HepG2 (cell line): Measurements from ENCODE around the gene PEMT. TPM values are rescaled to one million over a fixed set of nuclear protein-coding genes. Genes with fewer than 3 reads are reported as not detected.

ENCODE experiments used
- AGO2 ChIP-seq: fragments of 200-400 bp; formaldehyde crosslinking; optimal IDR thresholded peaks from 2 replicates; pipeline ENCODE3; 2017; ENCODE audit warnings: mild to moderate bottlenecking, low read depth, low read length, moderate library complexity
- GATAD1 ChIP-seq: IDR thresholded peaks from 2 replicates; pipeline ENCODE4 v1.6.1; 2016; ENCODE audit warnings: missing genetic modification reagents, missing compliant biosample characterization
- IKZF4 ChIP-seq: sonication (generic); formaldehyde crosslinking; IDR thresholded peaks from 2 replicates; pipeline ENCODE4 v1.5.1; 2020; ENCODE audit warnings: borderline replicate concordance, mild to moderate bottlenecking, low read depth, missing genetic modification reagents; ENCODE audit errors: not compliant biosample characterization
- MBNL3 ChIP-seq: fragments of 250-450 bp; sonication (Bioruptor Pico); conservative IDR thresholded peaks from 2 replicates; pipeline ENCODE4 v1.8.0; 2022; ENCODE audit warnings: mild to moderate bottlenecking, inconsistent platforms
- SMARCC2 ChIP-seq: fragments of 450-650 bp; IDR thresholded peaks from 2 replicates; pipeline ENCODE4 v1.6.1; 2017; ENCODE audit warnings: antibody characterized with exemption, mild to moderate bottlenecking
- SMARCE1 ChIP-seq: fragments of 450-650 bp; IDR thresholded peaks from 2 replicates; pipeline ENCODE4 v1.6.1; 2017; ENCODE audit warnings: borderline replicate concordance
- SP140L ChIP-seq: sonication (generic); formaldehyde crosslinking; IDR thresholded peaks from 2 replicates; pipeline ENCODE4 v1.4.0; 2020; ENCODE audit warnings: missing genetic modification reagents, borderline replicate concordance
- THAP11 ChIP-seq: IDR thresholded peaks from 2 replicates; pipeline ENCODE4 v1.6.1; 2016; ENCODE audit warnings: missing biosample characterization, missing genetic modification reagents
- TOE1 ChIP-seq: sonication (generic); formaldehyde crosslinking; IDR thresholded peaks from 2 replicates; pipeline ENCODE4 v1.4.0; 2020; ENCODE audit warnings: mild to moderate bottlenecking, missing genetic modification reagents
- ZBTB7A ChIP-seq: sonication (generic); formaldehyde crosslinking; IDR thresholded peaks from 2 replicates; pipeline ENCODE4 v1.8.0; 2022; ENCODE audit warnings: mild to moderate bottlenecking, missing genetic modification reagents
- ZMYM3 ChIP-seq: sonication (generic); formaldehyde crosslinking; IDR thresholded peaks from 2 replicates; pipeline ENCODE4 v1.5.1; 2020; ENCODE audit warnings: mild to moderate bottlenecking, missing genetic modification reagents
- ZNF256 ChIP-seq: sonication (generic); formaldehyde crosslinking; conservative IDR thresholded peaks from 2 replicates; pipeline ENCODE4 v1.4.0; 2020; ENCODE audit warnings: missing genetic modification reagents
- ZNF672 ChIP-seq: sonication (generic); formaldehyde crosslinking; IDR thresholded peaks from 2 replicates; pipeline ENCODE4 v1.8.1; 2022; ENCODE audit warnings: missing genetic modification reagents
- ZNF788 ChIP-seq: sonication (generic); formaldehyde crosslinking; IDR thresholded peaks from 2 replicates; pipeline ENCODE4 v1.5.0; 2020; ENCODE audit warnings: mild to moderate bottlenecking, missing genetic modification reagents, borderline replicate concordance
- ZNF839 ChIP-seq: sonication (generic); formaldehyde crosslinking; IDR thresholded peaks from 2 replicates; pipeline ENCODE4 v1.4.0; 2020; ENCODE audit warnings: missing genetic modification reagents, mild to moderate bottlenecking, borderline replicate concordance
- ZSCAN22 ChIP-seq: sonication (generic); formaldehyde crosslinking; IDR thresholded peaks from 2 replicates; pipeline ENCODE4 v1.4.0; 2020; ENCODE audit warnings: mild to moderate bottlenecking, missing genetic modification reagents
- polyA plus RNA-seq, 8 experiments: library from polyadenylated mRNA; depleted of rRNA in 3 of 8; stranded (reverse) in 7 of 8; unstranded in 1 of 8; fragments of >200 nt; fragmentation: Illumina TruSeq in 4 of 8; extraction: Trizol in 4 of 8; gene quantifications; 2 replicates each; pipeline versions ENCODE4 v1.2.1 to v1.2.3, GENCODE V29; 2011 to 2016; ENCODE audit warnings: low read depth in 4 of 8, missing spikeins in 1 of 8, mixed read lengths in 1 of 8; ENCODE audit not compliant: insufficient read depth in 1 of 8
- total RNA-seq, 5 experiments: library from RNA; depleted of rRNA; stranded (reverse); fragments of >200 nt; fragmentation: Illumina TruSeq; extraction: Trizol; gene quantifications; 2 replicates each; pipeline ENCODE4 v1.2.3, GENCODE V29; 2016; ENCODE audit warnings: low read depth in 1 of 5
- TF ChIP-seq, protein P1 (sequence below): sonication (generic); formaldehyde crosslinking; IDR thresholded peaks from 2 replicates; pipeline ENCODE4 v1.5.0; 2020; ENCODE audit warnings: missing genetic modification reagents
- TF ChIP-seq, protein P2 (sequence below): sonication (generic); formaldehyde crosslinking; IDR thresholded peaks from 2 replicates; pipeline ENCODE4 v1.9.0; 2021; ENCODE audit warnings: missing genetic modification reagents, borderline replicate concordance
- TF ChIP-seq, protein P3 (sequence below): sonication (generic); formaldehyde crosslinking; IDR thresholded peaks from 2 replicates; pipeline ENCODE4 v1.4.0; 2020; ENCODE audit warnings: missing genetic modification reagents
- TF ChIP-seq, protein P4 (sequence below): sonication (generic); formaldehyde crosslinking; IDR thresholded peaks from 2 replicates; pipeline ENCODE4 v1.5.0; 2020; ENCODE audit warnings: mild to moderate bottlenecking, missing genetic modification reagents

PEMT gene
- total and polyA plus RNA-seq, 2 of the 13 experiments (the other 11 are each of a cell fraction or from before 2014, with no cell fraction given): 31.7 to 43.6 TPM

- TF ChIP-seq, protein P1, sequence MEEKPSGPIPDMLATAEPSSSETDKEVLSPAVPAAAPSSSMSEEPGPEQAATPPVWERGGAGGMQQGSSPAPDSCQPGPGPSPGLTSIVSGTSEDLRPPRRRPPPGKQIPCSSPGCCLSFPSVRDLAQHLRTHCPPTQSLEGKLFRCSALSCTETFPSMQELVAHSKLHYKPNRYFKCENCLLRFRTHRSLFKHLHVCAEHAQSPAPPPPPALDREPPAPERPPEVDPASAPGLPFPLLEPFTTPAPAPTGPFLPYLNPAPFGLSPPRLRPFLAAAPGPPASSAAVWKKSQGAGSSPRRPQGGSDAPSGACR (CRISPR knock-in tag): peak; percentile 98
- TF ChIP-seq, protein P2, sequence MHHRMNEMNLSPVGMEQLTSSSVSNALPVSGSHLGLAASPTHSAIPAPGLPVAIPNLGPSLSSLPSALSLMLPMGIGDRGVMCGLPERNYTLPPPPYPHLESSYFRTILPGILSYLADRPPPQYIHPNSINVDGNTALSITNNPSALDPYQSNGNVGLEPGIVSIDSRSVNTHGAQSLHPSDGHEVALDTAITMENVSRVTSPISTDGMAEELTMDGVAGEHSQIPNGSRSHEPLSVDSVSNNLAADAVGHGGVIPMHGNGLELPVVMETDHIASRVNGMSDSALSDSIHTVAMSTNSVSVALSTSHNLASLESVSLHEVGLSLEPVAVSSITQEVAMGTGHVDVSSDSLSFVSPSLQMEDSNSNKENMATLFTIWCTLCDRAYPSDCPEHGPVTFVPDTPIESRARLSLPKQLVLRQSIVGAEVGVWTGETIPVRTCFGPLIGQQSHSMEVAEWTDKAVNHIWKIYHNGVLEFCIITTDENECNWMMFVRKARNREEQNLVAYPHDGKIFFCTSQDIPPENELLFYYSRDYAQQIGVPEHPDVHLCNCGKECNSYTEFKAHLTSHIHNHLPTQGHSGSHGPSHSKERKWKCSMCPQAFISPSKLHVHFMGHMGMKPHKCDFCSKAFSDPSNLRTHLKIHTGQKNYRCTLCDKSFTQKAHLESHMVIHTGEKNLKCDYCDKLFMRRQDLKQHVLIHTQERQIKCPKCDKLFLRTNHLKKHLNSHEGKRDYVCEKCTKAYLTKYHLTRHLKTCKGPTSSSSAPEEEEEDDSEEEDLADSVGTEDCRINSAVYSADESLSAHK (CRISPR knock-in tag): no peak
- peak; percentile 73 for TF ChIP-seq GATAD1 (CRISPR knock-in tag)
- TF ChIP-seq, protein P3, sequence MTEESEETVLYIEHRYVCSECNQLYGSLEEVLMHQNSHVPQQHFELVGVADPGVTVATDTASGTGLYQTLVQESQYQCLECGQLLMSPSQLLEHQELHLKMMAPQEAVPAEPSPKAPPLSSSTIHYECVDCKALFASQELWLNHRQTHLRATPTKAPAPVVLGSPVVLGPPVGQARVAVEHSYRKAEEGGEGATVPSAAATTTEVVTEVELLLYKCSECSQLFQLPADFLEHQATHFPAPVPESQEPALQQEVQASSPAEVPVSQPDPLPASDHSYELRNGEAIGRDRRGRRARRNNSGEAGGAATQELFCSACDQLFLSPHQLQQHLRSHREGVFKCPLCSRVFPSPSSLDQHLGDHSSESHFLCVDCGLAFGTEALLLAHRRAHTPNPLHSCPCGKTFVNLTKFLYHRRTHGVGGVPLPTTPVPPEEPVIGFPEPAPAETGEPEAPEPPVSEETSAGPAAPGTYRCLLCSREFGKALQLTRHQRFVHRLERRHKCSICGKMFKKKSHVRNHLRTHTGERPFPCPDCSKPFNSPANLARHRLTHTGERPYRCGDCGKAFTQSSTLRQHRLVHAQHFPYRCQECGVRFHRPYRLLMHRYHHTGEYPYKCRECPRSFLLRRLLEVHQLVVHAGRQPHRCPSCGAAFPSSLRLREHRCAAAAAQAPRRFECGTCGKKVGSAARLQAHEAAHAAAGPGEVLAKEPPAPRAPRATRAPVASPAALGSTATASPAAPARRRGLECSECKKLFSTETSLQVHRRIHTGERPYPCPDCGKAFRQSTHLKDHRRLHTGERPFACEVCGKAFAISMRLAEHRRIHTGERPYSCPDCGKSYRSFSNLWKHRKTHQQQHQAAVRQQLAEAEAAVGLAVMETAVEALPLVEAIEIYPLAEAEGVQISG (CRISPR knock-in tag): peak; percentile 63
- peak; percentile 97 for TF ChIP-seq ZMYM3 (CRISPR knock-in tag)
- no peak for TF ChIP-seq SMARCC2
- no peak for TF ChIP-seq ZSCAN22 (CRISPR knock-in tag)
- TF ChIP-seq IKZF4 (CRISPR knock-in tag): peak; percentile 24
- no peak for TF ChIP-seq MBNL3
- no peak for TF ChIP-seq AGO2
- TF ChIP-seq SP140L (CRISPR knock-in tag): 0 out of 2 replicates have a peak, but pooled peaks have one; percentile 29
- TF ChIP-seq ZNF672 (CRISPR knock-in tag): no peak
- TF ChIP-seq ZNF839 (CRISPR knock-in tag): no peak
- TF ChIP-seq ZNF256: 0 out of 2 replicates have a peak, but pooled peaks have one; percentile 29
- peak; percentile 81 for TF ChIP-seq THAP11 (CRISPR knock-in tag)
- TF ChIP-seq, protein P4, sequence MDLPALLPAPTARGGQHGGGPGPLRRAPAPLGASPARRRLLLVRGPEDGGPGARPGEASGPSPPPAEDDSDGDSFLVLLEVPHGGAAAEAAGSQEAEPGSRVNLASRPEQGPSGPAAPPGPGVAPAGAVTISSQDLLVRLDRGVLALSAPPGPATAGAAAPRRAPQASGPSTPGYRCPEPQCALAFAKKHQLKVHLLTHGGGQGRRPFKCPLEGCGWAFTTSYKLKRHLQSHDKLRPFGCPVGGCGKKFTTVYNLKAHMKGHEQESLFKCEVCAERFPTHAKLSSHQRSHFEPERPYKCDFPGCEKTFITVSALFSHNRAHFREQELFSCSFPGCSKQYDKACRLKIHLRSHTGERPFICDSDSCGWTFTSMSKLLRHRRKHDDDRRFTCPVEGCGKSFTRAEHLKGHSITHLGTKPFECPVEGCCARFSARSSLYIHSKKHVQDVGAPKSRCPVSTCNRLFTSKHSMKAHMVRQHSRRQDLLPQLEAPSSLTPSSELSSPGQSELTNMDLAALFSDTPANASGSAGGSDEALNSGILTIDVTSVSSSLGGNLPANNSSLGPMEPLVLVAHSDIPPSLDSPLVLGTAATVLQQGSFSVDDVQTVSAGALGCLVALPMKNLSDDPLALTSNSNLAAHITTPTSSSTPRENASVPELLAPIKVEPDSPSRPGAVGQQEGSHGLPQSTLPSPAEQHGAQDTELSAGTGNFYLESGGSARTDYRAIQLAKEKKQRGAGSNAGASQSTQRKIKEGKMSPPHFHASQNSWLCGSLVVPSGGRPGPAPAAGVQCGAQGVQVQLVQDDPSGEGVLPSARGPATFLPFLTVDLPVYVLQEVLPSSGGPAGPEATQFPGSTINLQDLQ (CRISPR knock-in tag): no peak
- no peak for TF ChIP-seq TOE1 (CRISPR knock-in tag)
- TF ChIP-seq ZBTB7A (CRISPR knock-in tag): no peak
- peak; percentile 89; the same call in 1 of the 2 replicates for TF ChIP-seq ZNF788
- no peak for TF ChIP-seq SMARCE1
Measured at GRCh38 chr17:17533901-17534441, 57.5 kb downstream of the PEMT start (continued).
